ENCODE data around the gene SPIN2B.

SPIN2B gene

GRCh38 chrX:57083143-57083542 is 38.2 kb downstream of the SPIN2B start:
- no peak overlapping the region for H3K4me3 ChIP-seq (ENCODE audit: low read length in 2 of 2)

DNA sequence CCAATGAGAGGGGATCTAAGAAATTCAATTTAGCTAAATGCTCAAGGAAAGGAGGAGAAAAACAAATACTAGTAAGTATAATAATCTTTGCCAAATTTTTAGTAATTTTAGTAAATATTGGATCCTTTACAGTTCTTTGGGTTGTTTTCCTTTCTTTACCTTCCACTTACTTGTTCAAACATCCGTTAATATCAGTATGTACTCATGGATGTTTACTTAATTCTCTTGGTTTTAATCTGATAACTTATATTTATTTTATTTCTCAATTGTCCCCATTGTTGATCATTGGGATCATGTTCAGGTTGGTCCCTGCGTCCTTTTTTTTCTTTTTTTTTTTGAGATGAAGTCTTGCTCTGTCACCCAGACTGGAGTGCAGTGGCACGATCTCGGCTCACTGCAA is 46.9 kb downstream of the SPIN2B start:
- H3K4me3 ChIP-seq (ENCODE audit: low read length in 2 of 2): no peak overlapping the region
- no peak overlapping the region for H3K9ac ChIP-seq (ENCODE audit: low read depth in 1 of 2, low read length in 2 of 2)
- H3K27ac ChIP-seq (ENCODE audit: low read depth in 2 of 2, low read length in 2 of 2): no peak overlapping the region
- no peaks in the 10 kb centered on the region for H3K36me3 ChIP-seq (ENCODE audit: control insufficient read depth in 2 of 2, insufficient read depth in 2 of 2, low read length in 2 of 2)
- H3K27me3 ChIP-seq (ENCODE audit: control insufficient read depth in 2 of 2, insufficient read depth in 2 of 2, low read length in 2 of 2): no peaks in the 10 kb centered on the region
- no peaks in the 10 kb centered on the region for H3K9me3 ChIP-seq (ENCODE audit: control insufficient read depth in 2 of 2, low read length in 2 of 2)
- H3K4me1 ChIP-seq (ENCODE audit: control insufficient read depth in 2 of 2, insufficient read depth in 2 of 2, low read length in 2 of 2): no peaks in the 10 kb centered on the region

More at GRCh38 chrX:57083143-57083542, 38.2 kb downstream of the SPIN2B start:
- peaks cover 0 to 4% of the 10 kb centered on the region in 2 donors for H3K36me3 ChIP-seq (ENCODE audit: control insufficient read depth in 2 of 2, insufficient read depth in 2 of 2, low read length in 2 of 2)
- no peak overlapping the region for H3K27ac ChIP-seq (ENCODE audit: low read depth in 2 of 2, low read length in 2 of 2)
- no peak overlapping the region for H3K9ac ChIP-seq (ENCODE audit: low read depth in 1 of 2, low read length in 2 of 2)
- no peaks in the 10 kb centered on the region for H3K9me3 ChIP-seq (ENCODE audit: control insufficient read depth in 2 of 2, low read length in 2 of 2)
- H3K27me3 ChIP-seq (ENCODE audit: control insufficient read depth in 2 of 2, insufficient read depth in 2 of 2, low read length in 2 of 2): peaks cover 0 to 6% of the 10 kb centered on the region in 2 donors
- no peaks in the 10 kb centered on the region for H3K4me1 ChIP-seq (ENCODE audit: control insufficient read depth in 2 of 2, insufficient read depth in 2 of 2, low read length in 2 of 2)

GRCh38 chrX:57070185-57070984 is 51.0 kb downstream of the SPIN2B start:
- Histone ChIP-seq H3K27me3 (ENCODE audit: control insufficient read depth in 2 of 2, insufficient read depth in 2 of 2, low read length in 2 of 2) (no peaks in the 10 kb centered on the region), H3K36me3 (ENCODE audit: control insufficient read depth in 2 of 2, insufficient read depth in 2 of 2, low read length in 2 of 2) (no peaks in the 10 kb centered on the region), H3K4me3 (ENCODE audit: low read length in 2 of 2) (no peak overlapping the region), H3K9ac (ENCODE audit: low read depth in 1 of 2, low read length in 2 of 2) (no peak overlapping the region), H3K27ac (ENCODE audit: low read depth in 2 of 2, low read length in 2 of 2) (no peak overlapping the region), H3K9me3 (ENCODE audit: control insufficient read depth in 2 of 2, low read length in 2 of 2) (no peaks in the 10 kb centered on the region), H3K4me1 (ENCODE audit: control insufficient read depth in 2 of 2, insufficient read depth in 2 of 2, low read length in 2 of 2) (no peaks in the 10 kb centered on the region)

All from mucosa of rectum (tissue), 2 donors.